Stimulated activated CD8-positive, alpha-beta memory T cell treated with anti-CD3 and anti-CD28 coated beads, Interleukin-15, amount 100 ng/mL, for 1 hour (primary cell): ENCODE results near the gene PTGFR.

ENCODE experiments used
- DNase-seq: peaks from one replicate; pipeline ENCODE4 v3.0.0-alpha.2; 2020; ENCODE audit warnings: low read depth

Gene PTGFR

DNA sequence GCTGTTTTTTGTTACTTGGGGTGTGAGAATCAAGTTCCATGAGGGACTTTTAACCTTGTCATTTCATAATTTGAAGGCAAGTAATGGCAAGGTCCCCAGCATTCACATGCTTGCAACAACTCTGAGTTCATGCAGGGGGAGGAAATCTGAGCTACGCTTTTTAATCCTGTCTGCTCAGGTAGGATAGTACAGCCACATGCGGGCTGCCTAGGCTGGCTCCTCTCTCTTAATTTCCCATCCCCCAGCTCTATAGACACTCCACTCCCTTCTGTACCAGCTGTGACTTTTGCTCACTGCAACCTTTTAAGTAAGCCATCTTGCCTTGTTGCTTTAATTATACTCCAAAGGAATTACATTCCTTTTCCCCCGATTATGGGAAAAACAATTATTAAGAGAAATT is 30.1 kb downstream of the PTGFR start:
- DNase-seq, result no peak

DNA sequence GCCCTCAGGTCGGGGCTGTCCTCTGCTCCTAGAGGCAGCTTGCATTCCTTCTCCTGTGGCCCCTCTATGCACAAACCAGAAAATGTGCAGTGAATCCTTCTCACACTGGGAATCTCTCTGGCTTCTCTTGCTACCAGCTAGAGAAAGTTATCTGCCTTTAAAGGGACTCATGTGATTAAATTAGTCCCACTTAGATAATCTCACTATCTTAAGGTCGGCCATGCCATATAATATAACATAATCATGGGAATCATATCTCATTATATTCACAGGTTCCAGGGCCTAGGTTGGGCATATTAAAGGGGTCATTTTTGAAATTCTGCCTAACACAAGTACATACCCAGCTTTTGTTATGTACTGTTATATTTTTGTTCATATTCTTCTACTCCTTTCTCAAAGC is 31.4 kb downstream of the PTGFR start:
- no peak for DNase-seq

DNA sequence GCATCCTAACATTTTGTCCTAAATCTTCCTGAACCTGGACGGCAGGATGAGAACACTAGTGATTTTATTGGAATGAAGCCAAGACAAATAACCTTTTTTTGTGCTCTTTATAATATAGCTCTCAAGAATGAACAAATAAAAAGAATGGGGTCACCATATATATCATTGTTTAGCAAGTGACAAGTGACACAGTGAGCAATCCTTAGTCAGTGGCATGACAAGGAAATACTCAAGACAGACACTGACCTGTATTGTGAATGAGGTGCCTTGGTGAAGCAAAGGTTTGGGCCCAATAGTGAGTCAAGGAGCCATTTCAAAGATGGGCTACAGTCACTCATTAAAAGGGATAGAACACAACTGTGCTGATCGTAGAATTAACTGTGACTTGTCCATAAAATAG is 35.7 kb downstream of the PTGFR start:
- DNase-seq, result no peak

DNA sequence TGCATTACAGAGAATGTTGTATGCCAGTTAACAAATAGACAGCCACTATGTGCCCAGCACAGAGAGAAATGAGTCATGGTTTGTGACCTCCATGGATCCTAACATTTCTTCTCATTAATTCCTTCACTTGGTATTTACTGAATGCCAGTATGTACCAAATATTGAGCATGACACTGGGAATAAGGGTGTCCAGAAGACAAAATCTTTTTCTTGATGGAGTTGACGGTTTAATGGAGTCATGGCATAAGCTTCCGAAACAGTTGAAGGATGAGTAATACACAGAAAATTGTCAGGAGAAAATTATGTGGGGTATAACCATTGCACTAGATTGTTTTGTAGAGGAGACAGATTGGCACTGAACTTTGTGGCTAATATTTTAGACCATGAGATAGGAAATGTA is 36.9 kb downstream of the PTGFR start:
- DNase-seq, result no peak

DNA sequence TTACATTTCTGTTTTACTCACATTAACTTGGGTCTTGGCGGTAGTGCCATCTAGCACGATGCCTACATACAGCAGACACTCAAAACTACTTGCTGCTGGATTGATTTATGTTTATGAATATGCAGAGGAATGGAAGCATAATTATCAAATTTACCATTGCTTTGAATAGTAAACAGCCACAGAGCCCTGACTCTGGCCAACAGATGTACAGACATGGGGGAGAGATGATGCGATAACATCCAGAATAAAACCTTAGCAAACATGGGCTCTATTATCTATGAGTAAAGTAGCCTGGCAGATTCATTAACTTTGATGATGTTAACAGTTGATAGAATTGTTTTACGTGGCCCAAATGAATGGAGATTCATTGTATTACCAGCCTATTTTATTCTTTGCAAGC is 42.8 kb downstream of the PTGFR start:
- DNase-seq, result no peak

DNA sequence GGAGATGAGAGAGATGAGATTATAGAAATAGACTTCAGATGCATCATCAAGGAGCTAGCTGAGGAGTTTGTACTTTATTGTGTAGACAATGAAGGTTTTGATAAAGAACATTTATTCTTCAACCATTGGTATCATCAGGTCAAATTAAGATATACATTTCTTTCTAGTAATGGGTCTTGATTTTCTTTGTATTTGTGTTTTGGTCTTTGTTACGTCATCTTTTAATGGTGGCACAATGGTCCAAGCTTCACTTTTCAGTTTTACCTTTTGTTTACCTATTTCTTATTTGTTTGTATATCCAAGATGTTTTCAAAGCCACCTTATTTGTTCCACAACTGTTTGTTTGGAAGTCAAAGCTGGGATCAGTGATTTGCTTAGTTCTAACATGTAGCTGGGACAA is 44.5 kb downstream of the PTGFR start:
- DNase-seq, result no peak

DNA sequence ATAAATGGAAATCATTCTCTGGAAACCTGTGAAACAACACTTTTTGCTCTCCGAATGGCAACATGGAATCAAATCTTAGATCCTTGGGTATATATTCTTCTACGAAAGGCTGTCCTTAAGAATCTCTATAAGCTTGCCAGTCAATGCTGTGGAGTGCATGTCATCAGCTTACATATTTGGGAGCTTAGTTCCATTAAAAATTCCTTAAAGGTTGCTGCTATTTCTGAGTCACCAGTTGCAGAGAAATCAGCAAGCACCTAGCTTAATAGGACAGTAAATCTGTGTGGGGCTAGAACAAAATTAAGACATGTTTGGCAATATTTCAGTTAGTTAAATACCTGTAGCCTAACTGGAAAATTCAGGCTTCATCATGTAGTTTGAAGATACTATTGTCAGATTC is 45.7 kb downstream of the PTGFR start:
- DNase-seq, result no peak

DNA sequence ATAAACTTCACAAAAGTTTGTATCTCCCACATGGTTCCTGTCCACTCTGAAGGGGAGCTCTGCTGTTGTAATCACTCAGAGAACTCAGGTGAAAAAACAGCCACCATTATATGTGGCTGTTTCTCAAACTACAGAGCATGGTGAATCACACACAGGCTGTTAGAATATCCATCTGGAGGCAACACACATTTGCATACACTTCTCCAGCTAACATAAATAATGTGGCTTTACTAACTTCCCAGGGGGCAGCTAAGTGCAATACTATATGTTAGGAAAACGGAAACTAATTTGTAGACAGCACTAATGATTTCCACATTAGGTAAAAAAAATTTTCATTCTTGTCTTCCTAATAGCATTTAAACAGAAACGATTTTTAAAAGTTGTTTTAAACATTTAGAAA is 49.3 kb downstream of the PTGFR start:
- DNase-seq, result no peak

DNA sequence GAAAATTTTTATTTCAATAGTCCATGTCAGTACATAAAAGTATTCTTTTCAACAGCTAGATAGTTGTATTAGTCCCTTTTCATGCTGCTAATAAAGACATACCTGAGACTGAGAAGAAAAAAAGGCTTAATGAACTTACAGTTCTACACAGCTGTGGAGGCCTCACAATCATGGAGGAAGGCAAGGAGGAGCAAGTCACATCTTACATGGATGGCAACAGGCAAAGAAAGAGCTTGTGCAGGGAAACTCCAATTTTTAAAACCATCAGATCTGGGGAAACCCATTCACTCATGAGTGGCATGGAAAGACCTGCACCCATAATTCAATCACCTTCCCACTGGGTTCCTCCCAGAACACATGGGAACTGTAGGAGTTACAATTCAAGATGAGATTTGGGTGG is 50.7 kb downstream of the PTGFR start:
- no peak for DNase-seq

DNA sequence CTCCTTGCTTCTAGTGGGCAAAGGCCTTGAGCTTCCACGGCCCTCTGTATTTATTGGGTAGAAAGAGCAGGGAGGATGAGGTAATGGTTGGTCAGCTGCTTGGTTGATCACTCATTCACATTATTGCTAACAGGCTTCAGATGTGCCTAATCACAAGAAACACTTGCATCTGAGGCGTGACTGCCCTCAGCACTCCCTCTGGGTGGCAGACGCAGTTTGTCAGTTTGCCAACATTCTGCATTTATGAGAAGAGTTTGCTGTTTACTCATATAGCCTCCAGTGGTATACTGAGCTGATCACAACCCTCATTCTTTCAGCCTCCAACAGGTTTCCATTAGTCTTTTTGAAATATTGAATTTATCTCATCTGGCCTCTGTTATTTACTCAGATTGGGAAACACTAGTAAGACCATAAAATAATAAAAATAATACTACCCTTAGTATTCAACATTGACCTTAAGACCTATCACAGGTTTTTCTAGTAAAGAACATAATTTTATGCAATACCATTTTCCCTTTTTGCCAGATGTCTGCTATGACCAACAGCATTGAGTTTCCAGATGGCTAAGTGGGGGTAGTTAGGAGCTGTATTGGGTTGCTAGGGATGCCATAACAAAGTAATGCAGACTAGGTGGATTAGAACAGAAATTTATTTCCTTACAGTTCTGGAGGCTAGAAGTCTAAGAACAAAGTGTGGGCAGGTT is 53.3 kb downstream of the PTGFR start:
- no peak for DNase-seq

DNA sequence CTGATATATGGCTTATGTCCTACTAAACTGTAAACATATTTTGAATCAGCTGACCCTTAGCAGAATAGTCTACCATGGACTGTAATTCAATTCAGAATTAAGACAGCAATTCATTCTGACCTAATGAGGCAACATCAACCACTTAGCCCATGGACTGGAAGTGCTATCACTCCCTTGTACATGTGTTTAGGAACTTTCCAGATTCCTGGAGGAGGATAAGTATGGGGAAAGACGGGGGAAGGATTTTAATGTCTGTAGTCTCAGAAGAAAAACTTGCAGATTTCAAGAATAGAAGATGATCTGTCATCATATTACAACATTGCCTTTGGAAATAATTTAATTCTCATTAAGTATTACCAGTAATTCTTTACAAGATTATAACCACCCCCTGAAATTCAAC is 56.3 kb downstream of the PTGFR start:
- DNase-seq, result no peak

DNA sequence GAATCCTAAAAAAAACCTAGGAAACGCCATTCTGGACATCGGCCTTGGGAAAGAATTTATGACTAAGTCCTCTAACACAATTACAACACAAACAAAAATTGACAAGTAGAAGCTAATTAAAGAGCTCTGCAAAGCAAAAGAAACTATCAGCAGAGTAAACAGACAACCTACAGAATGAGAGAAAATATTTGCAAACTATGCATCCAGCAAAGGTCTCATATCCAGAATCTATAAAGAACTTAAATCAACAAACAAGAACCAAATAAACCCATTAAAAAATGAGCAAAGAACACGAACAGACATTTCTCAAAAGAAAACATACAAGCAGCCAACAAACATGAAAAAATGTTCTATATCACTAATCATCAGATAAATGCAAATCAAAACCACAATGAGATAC is 58.6 kb downstream of the PTGFR start:
- no peak for DNase-seq

DNA sequence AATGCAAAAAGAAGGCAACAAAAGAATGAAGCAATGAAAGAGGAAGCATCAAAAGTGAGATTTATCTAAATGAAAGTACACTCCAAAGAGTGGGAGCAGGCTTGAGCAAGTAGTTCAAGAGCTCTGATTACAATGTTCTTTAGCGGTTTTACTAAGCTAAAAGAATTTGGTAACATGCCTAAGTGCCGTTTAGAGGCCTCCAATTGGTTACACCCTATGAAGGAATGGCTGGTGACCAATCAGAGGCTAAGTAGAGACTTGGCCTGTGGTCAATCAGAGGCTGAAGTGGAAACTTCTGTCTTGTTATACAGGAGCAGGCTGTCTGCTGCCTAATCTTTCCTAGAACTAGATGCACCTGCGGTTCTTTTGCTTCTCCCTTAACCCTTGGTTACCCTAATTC is 59.1 kb downstream of the PTGFR start:
- no peak for DNase-seq

DNA sequence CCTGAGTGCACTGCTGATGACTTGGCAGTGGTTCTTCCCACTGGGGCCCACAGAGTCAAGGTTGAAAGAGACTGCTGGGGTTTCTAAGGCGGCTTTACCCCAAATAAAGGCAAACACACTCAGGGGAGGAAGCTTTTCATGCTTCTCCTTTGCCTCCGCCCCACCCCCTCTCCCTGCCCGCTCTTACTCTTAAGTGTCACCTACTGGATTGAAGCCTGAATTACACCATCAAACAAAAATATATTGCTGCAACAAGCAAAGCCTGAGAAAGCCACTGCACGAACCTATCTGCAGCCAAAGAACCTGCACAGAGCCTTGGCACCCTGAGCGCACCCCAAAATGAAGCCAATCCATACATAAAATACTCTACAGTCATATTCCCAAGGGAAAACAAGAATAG is 63.1 kb downstream of the PTGFR start:
- DNase-seq, result no peak

DNA sequence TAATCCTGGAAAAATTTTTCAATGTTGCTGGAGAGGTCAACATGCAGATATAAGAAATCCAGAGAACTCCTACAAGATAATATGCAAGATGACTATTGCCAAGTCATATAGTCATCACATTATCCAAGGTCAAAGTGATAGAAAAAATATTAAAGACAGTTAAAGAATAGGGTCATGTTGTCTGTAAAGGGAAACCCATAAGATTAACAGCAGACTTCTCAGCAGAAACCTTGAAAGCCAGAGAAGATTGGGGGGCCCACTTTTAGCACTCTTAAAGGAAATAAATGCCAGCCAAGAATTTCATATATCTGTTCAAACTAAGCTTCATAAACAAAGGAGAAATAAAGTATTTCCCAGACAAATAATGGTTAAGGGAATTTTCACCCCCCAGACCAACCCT is 64.1 kb downstream of the PTGFR start:
- no peak for DNase-seq

DNA sequence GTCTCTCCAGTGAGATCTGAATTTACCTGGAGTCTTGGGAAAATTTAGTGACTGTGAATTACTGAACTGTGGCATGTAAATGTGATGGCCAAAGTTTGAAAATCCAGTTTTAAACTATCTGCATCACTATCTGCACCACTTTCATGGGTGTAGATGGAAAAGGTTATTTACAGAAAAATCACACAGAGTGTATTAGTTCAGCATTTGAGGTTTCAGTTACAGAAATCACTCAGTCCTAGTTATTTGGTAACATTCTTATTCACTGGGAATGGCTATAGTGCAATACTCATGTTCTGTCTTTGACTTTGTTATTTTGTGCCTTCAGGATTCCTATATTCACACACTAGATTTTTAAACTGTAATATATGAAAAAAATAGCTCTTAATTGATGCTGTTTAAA is 68.9 kb downstream of the PTGFR start:
- no peak for DNase-seq

DNA sequence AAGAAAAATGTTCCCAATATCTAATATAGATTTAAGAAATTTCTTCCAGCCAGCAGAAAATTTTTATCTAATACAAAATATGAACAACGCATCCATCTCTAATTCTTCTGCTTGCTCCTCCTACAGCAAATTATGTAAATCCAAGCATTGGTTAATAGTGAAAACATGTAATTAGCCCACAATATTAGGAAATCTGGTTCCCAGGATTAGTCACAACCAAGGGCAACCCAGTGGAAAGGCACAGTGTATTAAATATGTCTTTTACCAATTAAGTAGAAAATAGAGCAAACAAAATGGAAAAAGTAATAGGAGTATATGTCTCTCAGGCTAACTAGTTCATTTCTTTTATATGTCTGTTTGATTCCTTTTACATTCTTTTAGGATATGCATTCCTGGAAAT is 70.0 kb downstream of the PTGFR start:
- no peak for DNase-seq

DNA sequence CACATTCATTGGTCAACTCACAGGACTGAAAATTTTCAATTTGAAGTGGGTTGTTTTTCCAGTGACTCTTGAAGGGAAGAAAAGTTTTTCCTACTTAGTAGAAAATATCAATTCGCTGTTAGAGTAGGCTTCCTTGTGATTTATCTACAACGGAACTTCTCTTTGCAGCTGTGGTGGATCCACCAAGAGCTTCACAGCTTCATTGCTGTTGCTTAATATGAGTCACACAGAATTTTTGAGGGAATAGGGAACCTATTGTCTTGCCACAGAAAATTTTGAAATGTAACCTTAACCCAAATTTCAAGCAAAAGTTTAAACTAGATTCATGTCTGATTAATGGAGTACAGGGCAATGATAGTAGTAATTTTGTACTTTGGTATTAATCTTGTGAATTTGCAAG is 71.1 kb downstream of the PTGFR start:
- no peak for DNase-seq

DNA sequence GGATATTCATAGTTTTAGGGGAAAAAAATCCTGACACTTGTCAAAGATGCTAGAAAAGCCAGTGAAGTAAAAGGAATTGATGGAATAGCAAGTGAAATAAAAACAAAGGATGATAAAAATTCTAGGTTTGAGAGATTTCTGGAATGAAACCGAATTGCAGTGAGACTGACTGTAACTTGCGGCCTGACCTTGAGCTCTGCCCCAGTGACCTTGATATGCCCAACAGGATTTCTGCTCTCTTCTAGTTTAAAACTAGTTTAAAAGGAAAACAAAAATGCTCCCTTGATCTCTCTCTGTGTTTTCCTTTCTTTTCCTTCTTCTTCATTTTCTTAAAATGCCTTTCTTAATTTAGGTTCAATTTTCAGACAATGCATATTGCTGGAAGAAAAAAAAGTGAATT is 74.6 kb downstream of the PTGFR start:
- no peak for DNase-seq

DNA sequence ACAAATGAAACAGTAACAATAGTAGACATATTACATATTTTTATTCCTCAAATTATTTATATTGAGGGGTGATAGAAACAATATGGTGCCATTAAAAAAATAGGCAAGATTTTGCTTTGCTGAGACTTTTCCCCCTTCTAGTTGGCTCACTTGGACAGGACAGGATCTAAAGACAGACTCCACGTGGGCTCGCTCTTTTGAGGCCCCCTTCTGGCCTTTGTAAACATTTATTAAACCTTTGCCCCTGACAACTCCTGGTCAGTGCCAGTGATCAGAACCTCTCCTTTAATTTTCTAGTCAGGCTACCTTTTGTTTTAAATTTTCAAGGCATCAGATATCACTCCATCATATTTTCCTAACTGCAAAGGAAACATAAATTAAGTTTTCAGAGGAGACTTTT is 79.8 kb downstream of the PTGFR start:
- no peak for DNase-seq

DNA sequence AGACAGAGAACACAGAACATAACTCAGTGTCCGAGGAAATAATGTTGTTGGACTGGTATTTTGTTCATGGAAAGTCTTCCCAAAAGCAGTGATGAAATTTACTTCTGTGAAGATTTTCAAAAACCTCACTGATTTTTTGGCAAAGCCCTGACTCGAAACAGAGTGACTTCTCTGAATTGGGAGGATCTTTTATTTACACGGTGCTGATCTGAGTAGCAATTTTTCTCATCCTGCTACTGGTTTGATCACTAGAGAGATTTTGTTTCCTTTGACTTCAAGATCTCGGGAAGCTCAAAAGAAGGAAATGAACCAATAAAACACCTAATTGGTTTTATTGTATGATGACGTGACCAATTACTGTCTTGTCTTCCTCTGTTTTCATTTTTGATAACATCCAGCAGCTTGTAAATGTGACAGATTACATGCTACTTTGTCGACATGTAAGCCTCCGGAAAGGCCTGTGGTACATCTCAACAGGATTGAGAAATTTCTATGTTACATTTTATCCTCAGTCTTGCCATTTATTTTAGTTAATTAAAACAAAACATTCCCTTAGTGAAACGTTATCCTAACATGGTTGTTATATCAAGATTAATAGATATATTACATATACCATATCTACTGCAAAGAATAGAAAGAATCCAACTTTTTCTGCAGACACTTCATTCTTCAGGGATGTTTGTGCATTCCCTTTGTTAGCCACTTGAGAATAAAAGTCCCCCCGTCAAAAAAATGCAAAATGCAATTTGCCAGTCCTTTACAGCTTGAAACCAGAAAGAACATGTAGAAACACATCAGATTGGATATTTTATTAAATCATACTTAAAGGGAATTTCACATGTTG is 86.7 kb downstream of the PTGFR start:
- DNase-seq, result no peak

DNA sequence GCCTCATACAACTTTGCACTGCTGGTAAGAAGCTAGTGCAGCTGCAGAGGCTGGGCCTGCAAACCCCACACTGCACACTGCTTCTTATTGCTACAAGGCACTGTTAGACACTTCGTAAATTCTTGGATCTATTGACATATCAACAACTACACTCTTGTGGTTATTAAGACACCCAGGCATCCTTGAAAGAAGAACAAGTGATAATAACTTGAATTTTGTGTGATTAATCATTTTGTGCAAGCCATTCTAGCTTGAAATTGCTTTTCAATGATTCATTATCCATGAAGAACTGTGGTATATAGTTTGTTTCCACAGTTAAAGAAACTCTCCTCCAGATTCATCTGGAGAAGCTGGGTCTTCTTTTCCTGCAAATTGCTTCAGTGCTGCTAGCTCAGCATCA is 95.8 kb downstream of the PTGFR start:
- no peak for DNase-seq

DNA sequence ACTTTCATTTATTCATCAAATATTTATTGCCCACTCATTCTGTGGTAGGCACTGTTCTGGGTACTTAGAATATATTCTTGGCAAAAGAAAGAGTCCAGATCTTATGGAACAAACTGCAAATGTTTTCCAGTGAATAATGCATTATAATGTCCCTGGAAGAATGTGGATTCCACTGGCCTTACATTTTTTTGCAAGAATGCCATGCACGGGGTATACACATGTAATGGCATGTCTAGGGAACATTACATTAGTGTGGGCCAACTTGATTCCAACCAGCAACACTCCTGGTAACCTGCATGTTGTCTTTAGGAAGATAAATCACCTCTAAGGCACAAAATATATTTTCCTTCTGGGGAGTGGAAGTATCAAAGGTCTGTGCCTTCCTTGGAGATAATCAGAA is 96.4 kb downstream of the PTGFR start:
- DNase-seq, result no peak
